ENCODE results near the gene STAM. TPM values are rescaled to one million over a fixed set of nuclear protein-coding genes. Genes with fewer than 3 reads are reported as not detected.

STAM gene
- total RNA-seq, 1 experiment from 2014 or later: 38.8 TPM

GRCh38 chr10:17640331-17640816 is 3.6 kb upstream of the STAM start:
- POLR2A ChIA-PET (ENCODE audit: unreplicated experiment): no interaction called here
- peaks cover 22% of the 10 kb centered on the region; the same call in 1 of the 2 replicates for H3F3A ChIP-seq (ENCODE audit: insufficient read depth, low read depth)
- H2AFZ ChIP-seq: no peak overlapping the region
- peaks cover 31% of the 10 kb centered on the region for H3K79me2 ChIP-seq (ENCODE audit: low read depth)
- no peaks in the 10 kb centered on the region for H3K36me3 ChIP-seq (ENCODE audit: low read depth)
- H4K20me1 ChIP-seq (ENCODE audit: insufficient read depth): no peaks in the 10 kb centered on the region
- H3K9me3 ChIP-seq (ENCODE audit: insufficient read depth, low read depth): no peaks in the 10 kb centered on the region
- CTCF ChIA-PET: interaction anchor here (0.5 kb wide), 1 partner anchor 22 kb away, joined by 4 read pairs; no protein-coding TSS in a partner anchor
- H3K4me2 ChIP-seq: no peak overlapping the region
- intact Hi-C loops (cut with micrococcal nuclease; ENCODE audit: unreplicated experiment): loop anchor here (5.0 kb wide), 1 partner anchor 142 kb away; no protein-coding TSS in a partner anchor
- no peaks in the 10 kb centered on the region for H3K9me2 ChIP-seq (ENCODE audit: insufficient read depth)
- no peaks in the 10 kb centered on the region for H3K27me3 ChIP-seq (ENCODE audit: insufficient read depth, low read depth)
- no peak for DNase-seq
- H3K4me1 ChIP-seq (replicated peaks; ENCODE audit: insufficient read depth): peaks cover 11% of the 10 kb centered on the region
- no TSS peak for BruUV-seq (replicated peaks)
- no peak overlapping the region for H3K4me3 ChIP-seq
- TF ChIP-seq CTCF (conservative IDR thresholded peaks at IDR 0.05) (no peak), EZH2 (IDR thresholded peaks at IDR 0.05; ENCODE audit: low read depth) (no peak)
- H3K27ac ChIP-seq: no peak overlapping the region

GRCh38 chr10:17643339-17643754 is 604 bp upstream of the STAM start:
- intact Hi-C loops (cut with micrococcal nuclease; ENCODE audit: unreplicated experiment): loop anchor here (1.0 to 5.0 kb wide), 2 partner anchors 26 to 139 kb away; partner anchors contain the start of gene HACD1
- peak overlapping the region; percentile 91 for H3K27ac ChIP-seq
- peaks cover 30% of the 10 kb centered on the region for H3K4me1 ChIP-seq (replicated peaks; ENCODE audit: insufficient read depth)
- peak overlapping the region; percentile 84 for H2AFZ ChIP-seq
- H3K9me2 ChIP-seq (ENCODE audit: insufficient read depth): no peaks in the 10 kb centered on the region
- no peaks in the 10 kb centered on the region for H3K36me3 ChIP-seq (ENCODE audit: low read depth)
- H4K20me1 ChIP-seq (ENCODE audit: insufficient read depth): no peaks in the 10 kb centered on the region
- H3K27me3 ChIP-seq (ENCODE audit: insufficient read depth, low read depth): no peaks in the 10 kb centered on the region
- ChIA-PET CTCF (no interaction called here), POLR2A (ENCODE audit: unreplicated experiment) (interaction anchor here (0.7 to 0.8 kb wide), 3 partner anchors 29 to 281 kb away, joined by 3 to 6 read pairs (median 5); no protein-coding TSS in a partner anchor)
- TSS peak; percentile 98 for BruUV-seq (replicated peaks)
- no peaks in the 10 kb centered on the region for H3K9me3 ChIP-seq (ENCODE audit: insufficient read depth, low read depth)
- DNase-seq: peak; percentile 80 to 83
- peak overlapping the region; percentile 96 for H3K4me3 ChIP-seq
- H3K4me2 ChIP-seq: peak overlapping the region; percentile 80
- H3K79me2 ChIP-seq (ENCODE audit: low read depth): peaks cover 61% of the 10 kb centered on the region
- peaks cover 27% of the 10 kb centered on the region; the same call in 1 of the 2 replicates for H3F3A ChIP-seq (ENCODE audit: insufficient read depth, low read depth)
- TF ChIP-seq CTCF (conservative IDR thresholded peaks at IDR 0.05) (no peak), EZH2 (IDR thresholded peaks at IDR 0.05; ENCODE audit: low read depth) (no peak)

GRCh38 chr10:17644485-17644943 is 563 bp downstream of the STAM start:
- H3K9me3 ChIP-seq (ENCODE audit: insufficient read depth, low read depth): no peaks in the 10 kb centered on the region
- no peaks in the 10 kb centered on the region for H3K9me2 ChIP-seq (ENCODE audit: insufficient read depth)
- TSS peak; percentile 67 for BruUV-seq (replicated peaks)
- intact Hi-C loops (cut with micrococcal nuclease; ENCODE audit: unreplicated experiment): loop anchor here (1.0 to 5.0 kb wide), 3 partner anchors 11 to 138 kb away; no protein-coding TSS in a partner anchor
- peak overlapping the region; percentile 91 for H3K27ac ChIP-seq
- POLR2A ChIA-PET (ENCODE audit: unreplicated experiment): interaction anchor here (0.6 to 0.9 kb wide), 2 partner anchors 17 to 112 kb away, joined by 6 to 30 read pairs; no protein-coding TSS in a partner anchor
- H3K36me3 ChIP-seq (ENCODE audit: low read depth): no peaks in the 10 kb centered on the region
- DNase-seq: no peak
- no peaks in the 10 kb centered on the region for H4K20me1 ChIP-seq (ENCODE audit: insufficient read depth)
- peak overlapping the region; percentile 80 for H3K4me2 ChIP-seq
- H3K79me2 ChIP-seq (ENCODE audit: low read depth): peaks cover 72% of the 10 kb centered on the region
- peak overlapping the region; percentile 84 for H2AFZ ChIP-seq
- TF ChIP-seq EZH2 (IDR thresholded peaks at IDR 0.05; ENCODE audit: low read depth) (no peak), CTCF (conservative IDR thresholded peaks at IDR 0.05) (no peak)
- no peaks in the 10 kb centered on the region for H3K27me3 ChIP-seq (ENCODE audit: insufficient read depth, low read depth)
- peaks cover 30% of the 10 kb centered on the region for H3K4me1 ChIP-seq (replicated peaks; ENCODE audit: insufficient read depth)
- peak overlapping the region; percentile 96 for H3K4me3 ChIP-seq
- peaks cover 27% of the 10 kb centered on the region; the same call in 1 of the 2 replicates for H3F3A ChIP-seq (ENCODE audit: insufficient read depth, low read depth)
- CTCF ChIA-PET: interaction anchor here (0.6 kb wide), 1 partner anchor 145 kb away, joined by 7 read pairs; no protein-coding TSS in a partner anchor
